ENCODE measurements around the gene FBRSL1. TPM values are rescaled to one million over a fixed set of nuclear protein-coding genes. Genes with fewer than 3 reads are reported as not detected.

The FBRSL1 gene
- total and polyA plus RNA-seq, 9 of the 15 experiments (the other 6 are each of a cell fraction or from before 2014, with no cell fraction given): 0.24 to 129 (median 7.3) TPM

- no peaks in the 10 kb centered on the region; a peak in 1 of 5 replicates for H3K27me3 ChIP-seq (ENCODE audit: control insufficient read depth in 2 of 2, insufficient read depth in 2 of 2, low read length in 2 of 2)
- no peak overlapping the region for H3K27ac ChIP-seq (ENCODE audit: extremely low read depth, low read depth, low read length)
- CTCF ChIA-PET (ENCODE audit: low intra/inter-chr PET ratio): no interaction called here
- H3K36me3 ChIP-seq (ENCODE audit: control insufficient read depth, insufficient read depth, low read length): no peaks in the 10 kb centered on the region; the same call in 2 of the 3 replicates
- H3K9ac ChIP-seq (ENCODE audit: insufficient read depth in 1 of 2, low read depth in 2 of 2, low read length in 2 of 2): no peak overlapping the region
- no peak overlapping the region for H3K4me3 ChIP-seq
- no peaks in the 10 kb centered on the region for H3K79me2 ChIP-seq (ENCODE audit: control insufficient read depth, insufficient read depth, low read length)
- H3K9me1 ChIP-seq (ENCODE audit: control insufficient read depth, insufficient read depth, low read length): no peaks in the 10 kb centered on the region
- DNase-seq (ENCODE audit: extremely low read depth in 1 of 4, low spot score in 3 of 4) (no peak), ATAC-seq (no peak), FAIRE-seq (no peak)
- peaks cover 13% of the 10 kb centered on the region for H3K9me3 ChIP-seq (replicated peaks; ENCODE audit: control insufficient read depth, insufficient read depth, low read depth, low read length)
- H2AFZ ChIP-seq (ENCODE audit: low read depth, low read length): no peak overlapping the region
- intact Hi-C loops (cut with micrococcal nuclease) (no loop called here), in situ Hi-C loops (cut with MboI) (no loop called here)
- H4K20me1 ChIP-seq (replicated peaks; ENCODE audit: control insufficient read depth, insufficient read depth, low read length): 0 out of 2 replicates have a peak, but pooled peaks cover 11% of the 10 kb centered on the region
- WGBS (ENCODE audit: insufficient coverage, low coverage, missing lambda C conversion rate): 81% methylated on average over 11 of the region's 11 CpGs
- H3K4me1 ChIP-seq (replicated peaks in 1 of 2; ENCODE audit: control insufficient read depth in 2 of 2, insufficient read depth in 2 of 2, low read length in 2 of 2): peaks cover 0 to 50% of the 10 kb centered on the region in 2 experiments; a peak in 3 of 5 replicates
- H3K4me2 ChIP-seq (ENCODE audit: insufficient read depth, low read length): no peak overlapping the region
- POLR2A ChIA-PET: no interaction called here
- no TSS peak for BruUV-seq (replicated peaks)
- TF ChIP-seq DMBX1 (CRISPR knock-in tag; IDR thresholded peaks at IDR 0.05; ENCODE audit: borderline replicate concordance): no peak
- no peak for TF ChIP-seq FOXK2 (conservative IDR thresholded peaks at IDR 0.05 in 1 of 2, IDR thresholded peaks at IDR 0.05 in 1 of 2; ENCODE audit: low read depth in 2 of 2)
- TF ChIP-seq POLR2G (IDR thresholded peaks at IDR 0.05; ENCODE audit: low read depth, low read length): 0 out of 2 replicates have a peak, but pooled peaks have one; percentile 28
- no peak for TF ChIP-seq ZNF707 (CRISPR knock-in tag; conservative IDR thresholded peaks at IDR 0.05)
Observed at GRCh38 chr12:132537049-132537448, 47.1 kb downstream of the FBRSL1 start.
